SKM-1 (cell line): Measurements from ENCODE around the gene KRT35.

Experiments
- DNase-seq: peaks from one replicate; lab custom pipeline; 2025; ENCODE audit not compliant: unreplicated experiment; lab: John Stamatoyannopoulos, UW

Gene KRT35

GRCh38 chr17:41512546-41513167 lies 31.7 kb upstream of the KRT35 start:
- peak; percentile 17 for DNase-seq

- no peak for DNase-seq
These were observed 30.8 kb upstream of the KRT35 start for GRCh38 chr17:41511716-41512115.

DNA sequence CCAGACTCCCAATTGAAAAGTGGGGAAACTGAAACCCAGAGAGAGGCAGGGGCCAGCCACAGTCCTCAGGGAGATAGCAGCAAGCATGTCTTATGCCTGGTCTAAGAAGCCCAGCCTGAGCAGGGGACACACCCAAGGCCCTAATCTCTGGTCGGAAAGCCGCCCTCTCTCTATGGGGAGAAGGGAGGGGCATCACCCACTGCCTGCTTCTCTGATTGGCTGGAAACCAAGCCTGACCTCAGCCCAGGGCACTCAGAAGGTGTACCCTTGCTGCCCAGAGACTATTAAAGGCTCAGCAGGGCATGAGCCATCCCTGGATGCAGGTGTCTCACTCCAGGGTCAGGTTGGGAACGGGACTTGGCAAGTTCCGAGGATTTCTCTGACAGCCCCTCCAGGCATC lies 30.2 kb upstream of the KRT35 start:
- DNase-seq, result no peak

DNA sequence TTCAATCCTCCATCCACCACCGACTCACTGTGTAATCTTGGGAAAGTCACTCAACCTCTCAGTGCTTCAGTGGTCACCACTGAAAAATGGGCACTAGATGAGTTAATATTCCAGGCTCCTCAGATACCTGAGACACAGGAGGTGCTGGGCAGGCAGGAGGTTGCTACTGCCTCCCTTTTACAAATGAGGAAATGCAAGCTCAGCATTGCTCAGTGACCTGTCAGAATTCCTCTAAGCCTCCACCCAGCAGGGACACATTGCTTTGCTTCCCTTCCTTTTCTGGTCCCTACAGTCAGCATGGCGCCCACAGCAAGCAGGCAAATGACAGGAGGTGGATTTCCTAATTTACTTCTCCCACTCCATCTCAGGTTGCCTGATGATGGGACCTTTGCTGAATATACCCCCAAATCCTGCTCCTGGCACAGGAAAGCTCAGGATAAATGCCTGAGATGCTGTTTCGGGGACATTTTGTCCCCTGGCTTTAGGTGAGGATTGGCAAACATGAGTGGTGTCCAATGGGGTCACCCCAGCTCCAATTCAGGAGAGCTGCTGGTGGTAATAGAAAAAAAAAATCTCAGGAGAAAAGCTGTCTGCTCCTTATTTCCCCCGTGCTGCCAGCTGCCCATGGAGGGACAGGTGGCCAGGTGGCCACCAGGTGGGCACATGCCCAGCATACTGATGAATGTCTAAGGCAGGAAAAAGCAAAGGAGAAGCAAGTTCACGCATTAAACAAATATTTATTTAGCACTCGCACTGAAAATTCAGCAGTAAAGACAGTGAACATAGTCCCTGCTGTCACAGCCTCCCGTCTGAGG lies 29.5 kb upstream of the KRT35 start:
- DNase-seq, result no peak

DNA sequence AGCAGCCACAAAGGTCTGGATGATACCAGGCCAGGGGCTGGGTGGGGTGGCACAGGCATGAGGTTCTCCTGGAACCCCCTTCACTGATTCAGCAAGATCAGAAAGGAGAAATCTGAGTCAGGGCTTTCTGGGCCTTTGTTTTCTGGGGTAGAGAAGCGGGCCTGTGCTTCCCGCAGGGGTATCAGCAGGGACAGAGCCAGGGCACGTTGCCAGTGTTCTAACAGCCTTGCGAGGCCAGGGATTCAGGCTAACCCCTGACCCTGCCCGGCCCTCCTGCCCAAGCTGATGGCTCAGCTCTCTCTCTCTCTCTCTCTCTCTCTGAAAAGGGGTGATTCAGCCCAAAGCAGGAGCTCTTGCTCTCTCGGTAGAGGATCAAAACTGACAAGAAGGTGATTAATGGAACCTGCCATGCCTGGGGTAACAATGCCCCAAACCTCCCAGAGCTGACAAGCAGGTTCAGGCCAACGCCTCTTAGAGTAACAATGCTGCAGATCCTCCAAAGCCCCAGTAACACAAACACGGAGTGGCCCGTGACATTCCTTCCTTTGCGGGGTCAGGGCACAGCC lies 26.4 kb upstream of the KRT35 start:
- no peak for DNase-seq

GRCh38 chr17:41505809-41506767 lies 25.1 kb upstream of the KRT35 start:
- peak; percentile 67 for DNase-seq

GRCh38 chr17:41505007-41505808 lies 24.3 kb upstream of the KRT35 start, which contains the start of gene KRT13:
Gene KRT13, minus strand, starts transcription at chr17:41505612. Its CDS starts 62 bp downstream, at chr17:41505550.
- DNase-seq, result no peak

DNA sequence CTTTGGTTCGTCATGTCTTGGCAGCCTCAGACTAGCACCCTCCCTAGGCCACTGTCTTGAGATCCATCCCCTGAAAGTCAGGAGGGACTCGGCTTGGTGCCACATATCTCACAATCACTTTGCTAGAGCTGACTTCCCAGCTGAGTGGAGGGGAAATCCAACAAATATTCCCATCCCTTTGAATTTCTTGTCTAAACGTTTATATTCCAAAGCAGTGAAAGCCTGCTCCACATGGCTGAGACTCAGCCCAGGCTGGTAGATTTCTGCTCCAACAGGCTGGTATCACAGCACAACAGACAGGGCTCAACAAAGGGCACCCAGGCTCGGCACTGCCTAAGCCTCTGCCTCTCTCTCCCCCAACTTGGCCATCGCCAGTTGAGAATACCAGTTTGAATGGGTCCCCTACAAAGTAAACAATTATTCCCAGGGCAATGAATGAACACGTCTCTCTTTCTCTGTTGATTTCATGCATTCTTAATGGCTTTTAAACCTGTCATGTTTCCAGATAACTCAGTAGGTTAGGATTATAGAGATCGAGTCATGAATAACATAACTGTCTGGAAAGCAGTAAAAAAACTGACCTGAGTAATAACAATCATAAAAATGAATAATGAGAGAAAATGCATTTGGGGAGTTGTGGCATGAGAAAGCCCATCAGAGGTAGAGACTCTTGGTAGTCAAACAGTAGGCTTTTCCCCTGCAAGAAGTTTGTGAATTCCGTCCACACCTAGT lies 23.5 kb upstream of the KRT35 start:
- no peak for DNase-seq

DNA sequence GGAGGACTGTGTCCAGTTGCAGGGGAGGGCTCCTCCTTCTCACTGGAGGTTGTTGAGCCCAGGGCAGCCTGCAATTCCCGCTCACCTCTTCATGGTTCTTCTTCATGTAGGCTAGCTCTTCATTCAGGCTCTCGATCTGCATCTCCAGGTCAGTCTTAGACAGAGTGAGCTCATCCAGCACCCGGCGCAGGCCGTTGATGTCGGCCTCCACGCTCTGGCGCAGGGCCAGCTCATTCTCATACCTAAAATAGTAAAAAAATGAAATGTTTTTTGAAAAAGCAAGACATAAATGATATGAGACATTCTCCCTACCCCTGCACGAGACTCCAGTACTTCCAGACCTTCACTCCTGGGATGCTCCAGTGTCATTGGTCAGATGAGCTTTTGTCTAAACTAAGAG lies 22.3 kb upstream of the KRT35 start:
- DNase-seq, result no peak

- peak; percentile 29 for DNase-seq
These were observed 19.4 kb upstream of the KRT35 start for GRCh38 chr17:41500131-41500911.

DNA sequence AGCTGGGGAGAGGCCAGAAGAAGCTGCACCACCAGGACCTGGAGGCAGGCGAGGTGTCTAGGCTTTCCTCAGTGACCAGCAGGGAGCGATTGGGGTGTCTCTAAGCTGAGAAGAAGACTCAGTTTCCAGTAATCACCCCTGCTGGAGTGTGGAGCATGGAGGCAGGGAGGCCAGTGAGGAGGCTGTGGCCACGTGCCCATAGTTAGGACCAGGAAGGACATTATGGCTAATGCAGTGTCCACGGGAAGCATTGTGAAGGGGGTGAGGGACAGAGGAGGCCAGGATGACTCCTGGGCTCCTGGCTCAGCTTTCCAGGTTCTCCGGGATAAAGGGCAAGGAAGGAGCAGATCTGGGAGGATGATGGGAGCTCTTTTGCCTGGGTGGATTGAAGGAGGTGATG lies 18.8 kb upstream of the KRT35 start:
- DNase-seq, result no peak

- peak; percentile 94 for DNase-seq
These were observed 17.3 kb upstream of the KRT35 start for GRCh38 chr17:41498276-41498675.

GRCh38 chr17:41496803-41497484 lies 16.0 kb upstream of the KRT35 start:
- peak; percentile 97 for DNase-seq

- no peak for DNase-seq
These were observed 13.6 kb upstream of the KRT35 start for GRCh38 chr17:41494524-41494923.

DNA sequence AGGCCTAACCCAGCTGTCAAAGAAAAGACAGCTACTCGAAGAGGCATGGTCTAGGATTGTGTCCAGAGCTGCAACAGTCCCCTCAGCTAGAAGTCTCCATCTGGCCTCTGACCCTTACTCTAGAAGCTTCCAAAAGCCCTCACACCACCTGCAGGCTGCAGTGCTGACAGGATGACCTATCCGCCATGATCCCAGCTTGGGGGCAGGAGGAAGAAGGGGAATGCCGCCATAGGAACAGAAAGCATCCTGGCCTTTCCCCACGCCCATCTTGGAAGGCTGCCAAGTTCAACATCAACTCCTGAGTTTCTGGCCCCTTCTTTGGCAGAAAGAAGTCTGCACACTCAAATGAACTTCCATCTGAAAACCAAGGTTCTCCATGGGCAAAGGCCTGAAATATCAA lies 11.8 kb upstream of the KRT35 start:
- DNase-seq, result peak; percentile 23

DNA sequence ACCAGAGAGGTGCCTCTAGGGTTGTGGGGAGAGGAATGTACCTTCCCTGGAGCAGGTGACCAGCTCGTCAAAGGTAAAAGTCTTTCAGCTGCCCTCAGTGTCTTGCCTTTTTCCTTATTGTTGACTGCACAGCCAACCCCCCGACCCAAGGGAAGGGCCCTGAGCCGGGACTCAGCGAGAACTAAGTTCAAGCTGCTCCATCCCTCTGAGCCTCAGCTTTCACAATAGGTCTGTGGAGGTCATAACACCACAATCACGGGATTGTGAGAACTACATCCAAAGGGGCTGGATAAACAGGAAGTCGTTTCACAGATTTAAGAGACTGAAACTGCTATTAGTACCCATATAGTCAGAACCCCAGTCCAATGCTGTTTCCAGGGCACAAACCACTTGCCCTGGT lies 11.4 kb upstream of the KRT35 start:
- DNase-seq, result no peak

- DNase-seq, result no peak
These were observed 10.5 kb upstream of the KRT35 start for GRCh38 chr17:41491476-41491875.
